ENCODE measurements around the gene SDR42E2.
"Not testable (repeated sequence)": the region's sequence is repeated elsewhere in the genome, so short reads cannot be mapped to it uniquely, and the experiment has no call there.

The SDR42E2 gene

DNA sequence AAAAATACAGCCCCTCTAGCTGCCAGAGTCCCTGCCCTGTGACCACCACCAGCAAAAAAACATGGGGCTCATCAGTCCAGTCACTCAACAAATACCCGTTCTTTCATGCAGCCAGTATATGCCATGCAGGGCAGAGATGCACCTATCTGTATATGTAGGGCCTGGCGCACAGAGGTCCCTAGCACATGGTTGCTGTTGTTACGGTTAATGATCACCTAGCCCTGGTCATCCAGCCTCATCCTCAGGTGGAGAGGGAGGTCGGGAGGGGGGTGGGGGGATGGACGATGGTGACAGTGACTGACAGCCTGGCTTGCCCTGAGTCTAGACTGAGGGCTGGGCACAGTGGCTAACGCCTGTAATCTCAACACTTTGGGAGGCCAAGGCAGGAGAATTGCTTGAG lies 1.5 kb downstream of the SDR42E2 start:
- DNase-seq = no peak

DNA sequence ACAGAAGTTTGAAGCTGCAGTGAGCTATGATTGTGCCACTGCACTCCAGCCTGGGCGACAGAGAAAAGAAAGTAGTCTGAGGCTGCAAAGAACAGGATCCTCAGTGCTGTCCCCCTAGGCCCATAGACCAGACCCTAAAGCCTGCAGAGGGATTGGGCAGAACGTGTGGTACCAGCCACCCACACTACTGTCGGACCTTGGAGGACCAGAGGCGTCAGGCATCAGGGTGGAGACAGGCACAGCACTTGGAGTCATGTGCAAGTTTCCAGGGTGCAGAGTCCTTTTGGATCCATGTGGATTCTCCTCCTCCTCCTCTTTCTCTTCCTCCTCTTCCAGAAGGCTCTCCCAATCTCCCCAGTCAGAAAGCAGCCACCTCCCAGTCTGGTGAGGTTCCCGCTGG lies 2.2 kb downstream of the SDR42E2 start:
- DNase-seq = no peak

DNA sequence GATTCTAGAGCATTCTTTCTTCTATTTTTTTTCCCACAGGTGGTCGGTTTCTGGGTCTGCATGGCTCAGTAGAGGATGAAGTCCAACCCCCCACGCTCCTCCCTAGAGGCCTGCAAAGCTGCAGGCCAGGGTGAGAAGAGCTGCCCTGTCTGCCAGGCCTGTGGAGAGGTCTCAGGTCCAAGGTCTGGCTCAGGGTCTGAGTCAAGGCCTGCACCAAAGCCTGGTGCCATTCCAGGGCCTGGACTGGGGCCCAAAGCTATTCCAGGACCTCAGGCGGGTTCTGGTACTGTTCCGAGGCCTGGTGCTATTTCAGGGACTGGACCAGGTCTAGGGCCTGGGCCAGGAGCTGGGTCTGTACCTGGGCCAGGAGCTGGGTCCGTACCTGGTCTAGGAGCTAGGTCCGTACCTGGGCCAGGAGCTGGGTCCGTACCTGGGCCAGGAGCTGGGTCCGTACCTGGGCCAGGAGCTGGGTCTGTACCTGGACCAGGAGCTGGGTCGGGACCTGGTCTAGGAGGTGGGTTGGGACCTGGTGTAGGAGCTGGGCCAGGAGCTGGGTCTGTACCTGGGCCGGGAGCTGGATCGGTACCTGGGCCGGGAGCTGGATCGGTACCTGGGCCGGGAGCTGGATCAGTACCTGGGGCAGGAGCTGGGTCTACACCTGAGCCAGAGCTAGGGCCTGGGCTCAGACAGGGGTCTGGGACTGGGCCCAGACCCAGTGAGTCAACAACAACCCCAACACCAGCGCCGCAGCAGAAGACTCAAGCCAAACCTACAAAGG lies 3.4 kb downstream of the SDR42E2 start:
- DNase-seq = no peak

DNA sequence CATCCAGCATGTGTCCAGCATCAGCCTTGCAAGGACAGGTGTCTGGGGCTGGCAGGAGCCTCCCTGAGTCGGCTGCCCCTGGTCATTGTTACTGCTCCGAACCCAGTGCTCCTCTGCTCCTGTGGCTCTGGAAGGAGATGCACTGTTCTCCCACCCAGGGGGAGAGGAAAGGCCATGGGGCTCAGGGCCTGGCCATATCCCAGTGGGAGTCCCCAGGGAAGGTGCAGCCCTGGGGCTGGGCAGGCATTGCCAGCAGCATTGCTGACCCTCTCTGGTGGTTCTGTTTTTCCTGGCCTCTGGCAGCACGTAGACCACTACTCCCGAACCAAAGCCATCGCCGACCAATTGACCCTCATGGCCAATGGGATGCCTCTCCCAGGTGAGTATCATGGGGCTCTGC lies 9.6 kb downstream of the SDR42E2 start:
- DNase-seq = no peak

DNA sequence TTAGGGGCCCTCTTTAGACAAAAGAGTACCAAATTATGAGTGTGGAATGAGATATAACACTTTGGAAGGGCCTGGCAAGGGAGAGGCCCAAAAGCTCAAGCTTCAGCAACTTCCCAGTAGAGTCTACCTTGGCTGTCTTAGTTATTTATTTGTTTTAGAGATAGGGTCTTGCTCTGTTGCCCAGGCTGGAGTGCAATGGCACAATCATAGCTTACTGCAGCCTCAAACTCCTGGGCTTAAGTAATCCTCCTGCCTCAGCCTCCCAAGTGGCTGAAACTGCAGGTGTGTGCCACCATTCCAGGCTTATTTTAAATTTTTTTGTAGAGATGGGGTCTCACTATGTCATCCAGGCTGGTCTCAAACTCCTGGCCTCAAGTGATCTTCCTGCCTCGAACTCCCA lies 10.3 kb downstream of the SDR42E2 start:
- not testable (repeated sequence) for DNase-seq

DNA sequence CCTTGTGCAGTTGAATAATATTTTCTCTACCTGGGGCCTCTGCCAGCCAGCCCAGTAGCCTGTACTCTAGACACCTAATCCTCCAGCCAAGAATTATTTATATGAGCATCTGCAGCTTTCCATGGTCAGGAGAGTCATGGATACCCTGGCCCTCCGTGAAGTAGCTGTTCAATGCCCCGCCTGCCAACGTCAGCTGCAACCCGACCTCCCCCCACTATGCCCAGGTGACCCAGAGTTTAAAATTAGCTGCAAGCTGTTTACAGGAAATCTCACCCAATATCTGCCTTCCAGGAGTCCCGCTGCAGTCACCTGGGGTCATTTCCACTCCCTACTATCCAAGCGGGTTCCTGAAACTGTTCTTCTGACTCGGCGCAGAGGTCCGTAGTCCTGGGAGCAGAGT lies 12.3 kb downstream of the SDR42E2 start:
- DNase-seq = no peak

DNA sequence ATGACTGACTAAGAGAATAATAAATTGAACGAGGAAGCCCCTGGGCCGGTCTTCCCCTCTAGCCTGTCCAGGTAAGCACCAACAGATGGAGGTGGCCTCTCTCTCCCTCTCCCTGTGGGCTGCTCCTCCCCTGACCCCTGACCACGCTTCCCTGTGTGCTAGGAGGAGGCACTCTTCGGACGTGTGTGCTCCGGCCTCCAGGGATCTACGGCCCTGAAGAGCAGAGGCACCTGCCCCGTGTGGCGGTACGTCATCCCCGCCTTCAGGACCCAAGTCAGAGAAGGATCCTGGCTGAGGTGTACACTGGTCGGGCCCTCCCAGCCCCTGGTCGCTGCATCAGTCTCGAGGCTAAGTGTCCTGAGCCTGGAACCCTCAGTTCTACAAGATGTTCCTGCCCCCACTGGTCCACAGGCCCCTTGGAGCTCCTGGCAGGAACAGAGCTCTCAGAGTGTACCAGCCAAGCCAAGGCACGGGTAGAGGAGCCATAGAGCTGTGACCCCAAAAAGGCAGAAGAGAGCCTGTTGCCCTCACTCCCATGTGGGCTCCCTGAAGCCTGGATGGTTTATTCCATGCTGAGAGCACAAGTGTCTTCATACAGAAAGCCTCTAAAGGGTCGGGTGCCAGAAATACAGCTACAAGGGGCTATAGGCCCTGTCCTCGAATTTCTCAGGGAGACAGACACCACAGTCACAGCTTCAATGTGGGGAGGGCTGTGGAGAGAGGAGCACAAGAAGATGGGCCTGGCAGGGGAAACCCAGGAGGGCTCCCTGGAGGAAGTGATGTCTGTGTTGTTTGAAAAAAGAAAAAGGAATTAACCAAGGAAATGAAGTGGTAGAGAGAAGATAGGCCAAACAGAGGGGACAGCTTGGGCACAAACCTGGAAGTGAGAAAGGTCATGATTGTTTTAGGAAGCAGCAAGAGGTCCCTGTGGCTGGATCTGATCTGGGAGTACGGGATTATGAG lies 15.9 kb downstream of the SDR42E2 start:
- no peak for DNase-seq

DNA sequence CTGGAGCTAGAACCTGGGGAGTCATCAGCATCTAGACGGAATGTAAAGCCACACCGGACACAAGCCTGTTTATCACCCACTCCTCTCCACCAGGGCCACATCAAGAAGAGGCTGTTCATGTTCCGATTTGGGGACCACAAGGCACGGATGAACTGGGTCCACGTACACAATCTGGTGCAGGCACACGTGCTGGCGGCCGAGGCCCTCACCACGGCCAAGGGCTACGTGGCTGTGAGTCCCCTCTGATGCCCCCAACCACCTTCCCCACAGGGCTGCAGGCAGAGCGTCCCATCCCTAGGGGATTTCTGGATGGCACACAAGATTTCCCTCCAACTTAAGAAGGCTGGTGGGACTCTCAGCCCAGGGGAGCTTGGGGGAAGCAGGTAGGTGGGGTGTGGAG lies 19.1 kb downstream of the SDR42E2 start:
- no peak for DNase-seq

DNA sequence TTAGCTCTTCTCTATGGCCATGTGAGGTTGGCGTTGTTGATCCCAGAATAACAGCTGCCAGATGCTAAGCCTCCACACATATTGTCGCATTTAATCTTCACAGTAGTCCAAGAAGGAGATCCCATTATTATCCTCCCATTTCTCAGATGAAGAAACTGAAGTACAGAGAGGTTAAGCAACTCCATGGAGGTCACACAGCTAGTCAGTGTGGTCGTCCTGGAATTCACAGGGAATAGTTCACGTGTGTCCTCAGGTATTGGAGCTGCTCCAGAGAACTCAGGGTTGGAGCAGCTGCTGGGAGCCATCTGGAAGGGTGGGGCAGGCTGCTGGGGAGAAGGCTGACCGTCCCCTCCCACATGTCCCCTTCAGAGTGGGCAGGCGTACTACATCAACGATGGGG lies 19.5 kb downstream of the SDR42E2 start:
- DNase-seq = no peak

DNA sequence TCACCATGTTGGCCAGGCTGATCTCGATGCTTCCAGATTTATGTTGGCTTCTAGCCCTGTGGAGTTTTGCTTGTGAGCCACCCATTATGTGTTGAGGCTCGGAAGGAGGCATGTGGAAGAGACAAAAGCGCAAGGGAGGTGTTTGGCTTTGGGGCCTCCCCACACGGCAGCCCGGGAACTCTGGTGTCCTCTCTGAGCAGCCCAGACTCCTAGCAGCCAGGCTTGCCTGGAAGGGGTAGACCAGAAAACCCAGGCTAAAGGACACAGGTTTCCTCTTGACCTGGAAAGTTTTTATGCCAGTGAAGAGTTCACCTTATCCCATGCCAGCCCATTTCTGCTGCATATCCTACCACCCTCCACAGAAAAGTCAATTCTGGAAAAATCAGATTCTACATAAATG lies 21.0 kb downstream of the SDR42E2 start:
- DNase-seq = no peak

DNA sequence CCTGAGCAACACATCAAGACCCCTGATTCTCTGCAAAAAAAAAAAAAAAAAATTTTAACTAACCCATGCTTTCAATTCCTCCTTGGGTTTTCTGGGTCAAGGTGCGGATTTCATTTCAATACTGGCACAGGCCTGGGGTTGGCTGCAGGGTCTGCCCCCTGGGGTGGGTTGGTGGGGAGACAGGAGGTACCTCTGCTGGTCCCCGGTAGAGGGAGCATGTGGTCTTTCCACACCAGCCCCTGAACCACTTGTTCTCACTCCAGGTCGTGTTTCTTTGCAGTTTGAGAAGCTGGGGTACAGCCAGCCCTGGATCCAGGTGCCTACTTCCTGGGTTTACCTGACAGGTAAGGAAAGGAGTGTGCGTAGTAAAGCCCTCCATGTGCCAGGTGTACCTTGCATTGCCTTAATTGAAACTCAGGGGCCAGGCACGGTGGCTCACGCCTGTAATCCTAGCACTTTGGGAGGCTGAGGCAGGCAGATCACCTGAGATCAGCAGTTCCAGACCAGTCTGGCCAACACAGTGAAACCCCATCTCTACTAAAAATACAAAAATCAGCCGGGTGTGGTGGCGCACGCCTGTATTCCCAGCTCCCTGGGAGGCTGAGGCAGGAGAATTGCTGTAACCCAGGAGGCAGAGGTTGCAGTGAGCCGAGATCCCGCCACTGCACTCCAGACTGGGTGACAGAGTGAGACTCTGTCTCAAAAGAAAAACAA lies 21.8 kb downstream of the SDR42E2 start:
- DNase-seq = no peak

DNA sequence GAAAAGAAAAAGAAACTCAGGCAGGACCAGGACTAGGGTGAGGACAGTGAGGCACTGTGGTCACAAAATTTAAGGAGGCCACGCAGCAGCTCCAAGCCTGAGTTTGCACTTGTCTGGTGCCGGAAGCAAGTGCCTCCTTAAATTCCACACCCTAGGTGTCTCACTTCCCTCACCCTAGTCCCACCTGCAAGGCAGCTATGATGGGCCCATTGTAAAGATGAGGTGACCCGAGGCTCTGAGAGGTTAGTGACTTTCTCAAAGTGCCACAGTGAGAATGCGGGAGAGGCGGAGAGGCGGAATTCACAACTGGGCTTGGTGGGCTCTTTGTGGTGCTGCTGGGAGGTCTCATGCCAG lies 22.3 kb downstream of the SDR42E2 start:
- no peak for DNase-seq

DNA sequence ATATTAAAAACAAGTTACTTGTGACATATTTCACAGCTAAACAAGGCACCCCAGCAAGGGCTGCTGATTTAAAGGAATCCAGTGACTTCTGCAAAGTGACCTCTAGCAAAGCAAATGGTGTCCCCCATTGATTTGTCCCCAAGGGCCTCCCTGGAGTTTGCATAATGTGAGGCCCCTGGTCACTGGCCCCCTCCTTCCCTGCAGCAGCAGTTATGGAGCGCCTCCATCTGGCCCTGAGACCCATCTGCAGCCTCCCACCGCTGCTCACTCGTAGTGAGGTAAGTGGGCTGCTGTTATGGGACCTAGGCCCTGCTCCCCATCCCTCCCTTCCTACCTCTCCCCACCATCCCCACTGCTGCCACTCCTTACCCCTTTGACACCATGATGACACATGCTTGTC lies 24.2 kb downstream of the SDR42E2 start:
- peak in 1 of 2 experiments; percentile 8 for DNase-seq

DNA sequence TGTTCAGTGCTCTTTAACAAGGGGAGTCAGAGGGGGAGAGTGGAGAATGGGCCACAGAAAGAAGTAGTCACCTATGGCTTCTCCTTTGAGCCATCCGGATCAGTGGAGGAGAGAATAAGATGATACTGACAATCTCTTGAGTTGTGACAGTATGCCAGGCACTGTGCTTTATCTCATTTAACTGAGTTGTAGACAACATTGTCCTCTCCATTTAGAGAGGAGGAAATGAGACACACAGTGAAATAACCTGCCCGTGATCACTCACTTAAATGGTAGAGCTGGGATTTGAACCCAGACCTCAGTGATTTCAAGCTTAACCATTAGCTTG lies 25.9 kb downstream of the SDR42E2 start:
- no peak for DNase-seq

DNA sequence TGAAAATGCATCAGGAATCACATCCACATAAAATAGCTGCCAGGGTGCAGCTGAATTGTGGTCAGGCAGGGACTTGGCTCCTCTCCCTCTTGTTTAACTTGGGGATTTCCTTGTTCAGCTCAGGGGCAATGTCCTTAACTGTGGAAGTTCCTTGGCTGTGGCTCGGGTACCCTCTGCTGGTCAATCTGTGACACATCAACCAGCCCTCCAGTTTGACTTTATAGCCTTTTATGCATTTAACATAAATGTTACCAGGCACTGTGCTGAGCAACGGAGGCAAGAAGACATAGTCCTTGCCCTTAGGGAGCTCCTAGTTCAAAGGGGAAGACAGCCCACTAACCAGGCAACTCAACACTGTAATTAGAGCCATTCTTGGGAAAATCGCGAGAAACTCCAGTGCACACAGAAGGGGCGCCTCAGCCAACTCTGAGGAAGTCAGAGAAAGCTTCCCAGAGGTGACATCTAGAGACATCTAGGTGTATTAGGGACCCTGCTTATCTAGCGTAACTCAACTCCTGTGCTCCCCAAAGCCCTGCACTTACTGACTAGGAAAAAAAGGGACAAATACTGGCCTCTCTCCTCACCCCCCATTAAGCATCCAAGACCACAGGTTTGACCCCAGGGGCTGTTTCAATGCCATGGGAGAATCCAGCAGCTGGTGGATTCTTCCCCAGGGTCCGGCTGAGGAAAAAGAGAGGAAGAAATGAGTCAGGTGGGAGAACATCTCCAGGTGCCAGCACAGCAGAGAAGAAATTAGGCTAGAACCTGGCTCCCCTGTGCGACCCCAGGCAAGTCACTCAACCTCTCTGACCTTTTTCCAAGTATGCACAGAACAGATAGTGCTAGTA lies 26.5 kb downstream of the SDR42E2 start:
- peak; percentile 20 to 58 for DNase-seq

DNA sequence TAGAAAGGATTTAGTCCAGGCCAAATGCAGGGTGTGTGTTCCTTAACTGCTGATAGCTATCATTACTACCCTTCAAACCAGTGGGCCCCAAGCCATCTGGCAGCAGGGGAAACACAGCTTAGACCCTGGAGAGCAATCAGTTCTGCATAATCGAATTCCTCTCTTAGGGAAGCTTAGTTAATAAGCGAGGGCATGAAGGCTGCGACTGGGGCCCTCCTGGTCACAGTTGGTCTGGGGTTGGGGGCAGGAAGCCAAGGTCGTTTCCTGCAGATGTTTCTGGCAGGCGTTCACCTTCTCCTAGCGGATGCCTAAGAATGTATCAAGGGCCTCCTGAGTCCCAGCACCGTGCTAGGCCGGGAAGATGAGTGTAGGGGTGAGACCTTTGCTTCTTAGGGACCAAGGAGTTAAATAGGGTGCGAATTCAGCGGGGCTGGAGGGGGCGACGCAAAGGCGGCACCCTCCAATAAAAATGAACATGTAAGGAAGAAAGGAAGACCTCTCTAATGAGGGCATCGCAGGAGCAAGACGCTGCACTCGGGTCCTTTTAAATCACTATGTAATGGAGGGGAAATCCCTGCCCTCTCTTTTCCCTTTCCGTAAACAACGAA lies 27.3 kb downstream of the SDR42E2 start:
- no peak for DNase-seq

DNA sequence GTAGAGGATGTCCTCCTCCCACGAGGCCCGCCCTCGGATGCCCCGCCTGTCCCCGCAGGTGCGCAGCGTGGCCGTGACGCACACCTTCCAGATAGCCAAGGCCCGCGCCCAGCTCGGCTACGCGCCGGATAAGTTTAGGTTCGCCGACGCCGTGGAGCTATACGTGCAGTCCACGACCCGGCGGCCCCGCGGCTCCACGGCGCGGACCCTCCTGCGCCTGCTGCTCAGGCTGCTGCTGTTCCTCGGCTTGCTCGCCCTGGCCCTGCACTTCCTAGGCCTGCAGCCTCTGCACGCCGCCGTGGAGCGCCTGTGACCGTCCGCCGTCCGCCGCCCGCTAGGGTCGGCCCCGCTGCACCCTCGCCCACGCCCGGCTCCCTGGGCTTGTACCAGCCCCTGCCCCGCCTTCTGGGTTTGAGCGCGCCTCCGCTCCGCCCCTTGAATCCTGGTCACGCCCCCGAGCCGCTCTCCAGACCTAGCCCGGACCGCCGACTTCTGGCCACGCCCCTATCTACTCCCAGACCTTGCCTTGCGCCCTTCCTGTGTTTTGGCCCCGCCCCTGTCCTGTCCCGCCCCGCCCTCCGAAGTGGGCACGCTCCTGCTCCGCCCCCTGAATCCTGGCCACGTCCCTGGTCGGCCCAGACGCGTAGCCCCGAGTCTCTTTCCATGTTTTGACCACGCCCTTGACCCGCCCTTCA lies 27.9 kb downstream of the SDR42E2 start:
- peak; percentile 96 to 98 for DNase-seq

DNA sequence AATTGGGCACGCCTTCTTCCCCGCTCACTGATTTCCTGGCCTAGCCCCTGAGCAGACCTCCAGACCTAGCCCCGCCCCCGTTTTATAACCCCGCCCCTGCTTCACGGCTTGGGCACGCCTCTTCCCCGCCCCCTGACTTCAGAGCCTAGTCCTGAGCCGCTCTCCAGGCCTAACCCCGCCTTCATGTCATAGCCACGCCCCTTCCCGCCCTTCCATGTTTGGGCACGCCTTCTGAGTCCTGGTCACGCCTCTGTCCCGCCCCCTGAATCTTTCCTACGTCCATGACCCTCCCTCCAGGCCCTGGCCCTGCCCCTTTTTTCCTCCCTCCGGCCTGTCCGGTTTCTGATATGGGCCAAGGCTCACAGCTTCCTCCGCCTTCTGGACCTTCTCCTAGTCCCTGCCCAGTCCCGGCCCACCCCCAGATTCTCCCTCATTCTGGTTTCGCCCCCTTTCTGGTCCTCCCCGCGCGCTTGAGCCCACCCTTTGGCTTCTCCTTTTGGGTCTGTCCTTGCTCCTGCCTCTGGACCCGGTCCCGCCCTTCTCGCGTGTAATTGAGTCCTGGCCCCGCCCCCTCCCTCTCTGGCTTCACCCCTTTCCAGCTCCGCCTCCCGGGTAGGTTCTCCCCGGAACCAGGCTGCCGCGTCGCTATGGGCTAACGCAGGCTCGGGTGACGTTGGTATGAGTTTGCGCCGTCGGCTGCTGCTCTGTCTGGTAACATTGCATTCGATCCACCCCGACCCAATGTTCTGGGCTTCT lies 28.6 kb downstream of the SDR42E2 start:
- peak; percentile 96 to 98 for DNase-seq

DNA sequence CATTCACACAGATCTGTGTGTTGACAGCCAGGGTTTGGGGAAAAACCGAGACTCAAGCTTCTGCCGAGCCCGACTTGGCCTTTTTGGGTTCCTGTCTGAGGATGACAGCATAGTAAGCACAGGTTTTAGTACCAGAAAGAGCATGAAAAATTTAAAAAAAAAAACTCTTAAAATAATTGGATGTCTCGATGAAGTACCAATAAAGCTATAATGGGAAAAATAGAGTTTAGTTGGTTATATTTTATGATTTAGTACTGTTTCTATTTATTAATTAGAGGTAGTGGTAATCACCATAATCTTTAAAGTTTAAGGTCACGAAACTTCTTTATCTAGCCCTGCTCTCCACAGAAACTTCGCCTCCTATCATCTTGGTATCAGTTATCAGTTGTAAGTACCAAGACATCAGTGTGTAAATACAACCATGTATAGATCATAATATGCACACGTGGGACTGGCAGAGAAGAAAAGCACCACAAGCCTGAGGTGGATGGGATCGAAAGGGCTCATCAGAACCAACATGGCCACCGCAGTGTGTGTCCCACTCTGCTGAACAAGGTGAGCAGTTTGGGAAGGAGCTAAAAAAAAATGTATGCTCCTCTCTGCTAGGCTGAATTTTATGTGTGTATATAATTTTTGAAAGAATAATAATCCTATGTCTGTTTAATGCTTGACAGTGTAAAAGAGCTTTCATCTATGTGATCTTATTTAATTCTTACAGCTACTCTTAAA lies 29.4 kb downstream of the SDR42E2 start:
- DNase-seq = no peak
